ENCODE measurements around the gene ATG4B.

DNA sequence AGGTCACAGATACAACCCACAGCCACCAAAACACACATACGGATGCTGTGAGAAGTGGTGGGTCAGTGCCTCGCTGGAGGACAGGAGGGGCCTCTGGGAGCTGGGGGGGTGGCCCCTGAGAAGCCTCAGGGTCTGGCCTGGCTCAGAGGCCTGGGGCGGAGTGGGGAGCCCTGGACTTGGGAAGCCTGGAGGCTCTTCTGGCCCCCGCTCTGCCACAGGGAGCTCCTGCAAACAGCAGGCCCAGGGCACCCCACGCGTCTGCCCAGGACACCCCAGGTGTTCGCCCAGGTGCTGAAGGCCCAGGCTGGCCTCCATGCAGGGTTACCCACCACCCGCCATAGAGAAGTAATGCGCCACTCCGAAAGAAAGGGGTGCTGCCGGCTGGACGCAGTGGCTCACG, 26.4 kb upstream of the ATG4B start:
- TF ChIP-seq, protein P1, sequence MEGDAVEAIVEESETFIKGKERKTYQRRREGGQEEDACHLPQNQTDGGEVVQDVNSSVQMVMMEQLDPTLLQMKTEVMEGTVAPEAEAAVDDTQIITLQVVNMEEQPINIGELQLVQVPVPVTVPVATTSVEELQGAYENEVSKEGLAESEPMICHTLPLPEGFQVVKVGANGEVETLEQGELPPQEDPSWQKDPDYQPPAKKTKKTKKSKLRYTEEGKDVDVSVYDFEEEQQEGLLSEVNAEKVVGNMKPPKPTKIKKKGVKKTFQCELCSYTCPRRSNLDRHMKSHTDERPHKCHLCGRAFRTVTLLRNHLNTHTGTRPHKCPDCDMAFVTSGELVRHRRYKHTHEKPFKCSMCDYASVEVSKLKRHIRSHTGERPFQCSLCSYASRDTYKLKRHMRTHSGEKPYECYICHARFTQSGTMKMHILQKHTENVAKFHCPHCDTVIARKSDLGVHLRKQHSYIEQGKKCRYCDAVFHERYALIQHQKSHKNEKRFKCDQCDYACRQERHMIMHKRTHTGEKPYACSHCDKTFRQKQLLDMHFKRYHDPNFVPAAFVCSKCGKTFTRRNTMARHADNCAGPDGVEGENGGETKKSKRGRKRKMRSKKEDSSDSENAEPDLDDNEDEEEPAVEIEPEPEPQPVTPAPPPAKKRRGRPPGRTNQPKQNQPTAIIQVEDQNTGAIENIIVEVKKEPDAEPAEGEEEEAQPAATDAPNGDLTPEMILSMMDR (IDR thresholded peaks at IDR 0.05), result no peak
- TF ChIP-seq POLR2A (IDR thresholded peaks at IDR 0.05), result no peak

All from heart left ventricle (tissue), 13 donors.